Measurements from ENCODE around the gene KATNB1.
"Not testable (repeated sequence)": the region's sequence is repeated elsewhere in the genome, so short reads cannot be mapped to it uniquely, and the experiment has no call there.

The KATNB1 gene

DNA sequence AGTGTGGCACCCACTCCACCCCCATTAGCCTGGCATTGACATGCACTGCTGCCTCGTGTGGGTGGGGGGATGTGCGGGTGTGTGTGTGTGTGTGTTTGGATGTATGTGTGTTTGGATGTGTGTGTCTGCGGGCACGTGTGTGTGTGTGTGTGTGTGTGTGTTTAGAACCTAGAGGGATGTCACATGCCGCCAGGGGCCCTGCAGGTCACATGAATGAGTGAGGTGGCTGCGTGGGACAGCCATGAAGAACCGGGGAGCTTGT, 9.0 kb downstream of the KATNB1 start:
- DNase-seq (ENCODE audit: low read depth): no peak
- no peak overlapping the region for H3K4me3 ChIP-seq (ENCODE audit: low read depth, low read length)
- TF ChIP-seq, protein P1, sequence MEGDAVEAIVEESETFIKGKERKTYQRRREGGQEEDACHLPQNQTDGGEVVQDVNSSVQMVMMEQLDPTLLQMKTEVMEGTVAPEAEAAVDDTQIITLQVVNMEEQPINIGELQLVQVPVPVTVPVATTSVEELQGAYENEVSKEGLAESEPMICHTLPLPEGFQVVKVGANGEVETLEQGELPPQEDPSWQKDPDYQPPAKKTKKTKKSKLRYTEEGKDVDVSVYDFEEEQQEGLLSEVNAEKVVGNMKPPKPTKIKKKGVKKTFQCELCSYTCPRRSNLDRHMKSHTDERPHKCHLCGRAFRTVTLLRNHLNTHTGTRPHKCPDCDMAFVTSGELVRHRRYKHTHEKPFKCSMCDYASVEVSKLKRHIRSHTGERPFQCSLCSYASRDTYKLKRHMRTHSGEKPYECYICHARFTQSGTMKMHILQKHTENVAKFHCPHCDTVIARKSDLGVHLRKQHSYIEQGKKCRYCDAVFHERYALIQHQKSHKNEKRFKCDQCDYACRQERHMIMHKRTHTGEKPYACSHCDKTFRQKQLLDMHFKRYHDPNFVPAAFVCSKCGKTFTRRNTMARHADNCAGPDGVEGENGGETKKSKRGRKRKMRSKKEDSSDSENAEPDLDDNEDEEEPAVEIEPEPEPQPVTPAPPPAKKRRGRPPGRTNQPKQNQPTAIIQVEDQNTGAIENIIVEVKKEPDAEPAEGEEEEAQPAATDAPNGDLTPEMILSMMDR (IDR thresholded peaks at IDR 0.05; ENCODE audit: low read depth, low read length, missing control alignments): no peak

DNA sequence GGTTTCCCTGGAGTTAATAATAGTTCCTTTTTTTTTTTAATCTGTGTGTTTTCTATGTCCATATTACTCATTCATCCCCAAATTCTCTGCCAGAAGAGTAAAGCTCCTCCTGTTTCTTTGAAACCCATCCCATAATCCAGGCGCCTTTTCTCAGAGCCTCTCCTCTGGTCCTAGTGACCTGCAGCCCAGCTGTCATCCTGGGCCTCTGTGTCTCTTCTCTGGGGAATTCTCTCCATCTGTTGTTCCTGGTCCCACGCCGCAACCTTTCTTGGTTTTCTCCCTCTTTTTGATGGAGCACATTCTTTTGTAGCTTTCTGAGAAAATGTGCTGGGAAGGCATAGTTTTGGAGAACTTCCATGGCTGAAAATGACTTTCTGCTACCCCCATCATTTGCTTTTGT, 10.2 kb downstream of the KATNB1 start:
- DNase-seq (ENCODE audit: low read depth): no peak
- TF ChIP-seq, protein P1 (IDR thresholded peaks at IDR 0.05; ENCODE audit: low read depth, low read length, missing control alignments): no peak
- H3K4me3 ChIP-seq (ENCODE audit: low read depth, low read length): no peak overlapping the region

DNA sequence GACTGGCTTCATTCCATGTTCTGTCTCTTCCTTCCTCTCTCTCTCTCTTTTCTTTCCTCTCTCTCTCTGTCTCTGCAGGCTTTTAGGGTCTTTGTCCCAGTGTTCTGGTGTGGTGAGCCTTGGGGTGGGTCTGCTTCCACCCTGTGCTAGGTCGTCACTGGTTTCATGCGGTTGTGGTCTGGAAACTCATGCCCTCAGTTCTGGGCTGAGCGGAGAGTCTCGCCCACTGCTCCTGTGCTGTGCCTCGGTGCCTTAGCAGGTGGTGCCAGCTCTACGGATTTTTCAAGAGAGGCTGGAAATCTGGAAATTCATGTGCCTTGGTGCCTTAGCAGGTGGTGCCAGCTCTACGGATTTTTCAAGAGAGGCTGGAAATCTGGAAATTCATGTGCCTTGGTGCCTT, 10.7 kb downstream of the KATNB1 start:
- DNase-seq (ENCODE audit: low read depth); H3K4me3 ChIP-seq (ENCODE audit: low read depth, low read length): not testable (repeated sequence)

DNA sequence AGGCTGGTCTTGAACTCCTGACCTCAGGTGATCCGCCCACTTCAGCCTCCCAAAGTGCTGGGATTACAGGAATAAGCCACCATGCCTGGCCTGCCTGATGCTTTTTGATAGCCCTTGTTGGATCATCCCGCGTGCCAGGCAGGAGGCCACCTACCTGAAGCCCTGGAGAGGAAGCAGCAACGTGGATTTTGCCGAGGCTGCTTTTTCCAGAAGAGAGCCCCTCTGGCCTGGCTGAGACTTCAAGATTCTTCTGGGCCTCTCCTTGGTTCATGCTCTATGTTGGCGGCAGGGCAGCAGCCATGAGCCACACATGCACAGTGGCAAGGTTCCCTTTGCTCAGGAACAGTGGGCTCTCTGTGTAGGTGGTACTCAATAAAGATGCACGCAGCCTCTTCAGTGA, 11.5 kb downstream of the KATNB1 start:
- DNase-seq (ENCODE audit: low read depth): no peak
- TF ChIP-seq, protein P1 (IDR thresholded peaks at IDR 0.05; ENCODE audit: low read depth, low read length, missing control alignments): no peak
- no peak overlapping the region for H3K4me3 ChIP-seq (ENCODE audit: low read depth, low read length)

DNA sequence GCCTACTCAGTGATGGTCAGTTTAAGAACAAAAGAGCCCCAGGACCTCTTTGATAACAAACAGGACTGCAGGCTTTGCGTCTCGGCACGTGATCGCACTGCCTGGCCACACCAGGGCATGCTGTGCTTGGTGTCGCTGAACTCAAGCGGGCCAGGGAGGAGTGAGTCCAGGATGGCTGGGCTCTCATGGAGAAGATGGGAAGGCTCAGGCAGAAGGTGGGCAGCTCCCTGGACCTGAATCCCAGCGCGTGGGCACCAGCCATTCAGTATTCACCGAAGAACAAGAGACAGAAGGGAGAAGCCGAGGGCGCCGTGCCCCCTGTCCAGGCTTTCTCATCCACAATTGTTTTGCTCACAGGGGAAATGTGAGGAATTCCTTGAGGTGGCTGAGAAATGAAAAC, 11.9 kb downstream of the KATNB1 start:
- DNase-seq (ENCODE audit: low read depth): no peak

DNA sequence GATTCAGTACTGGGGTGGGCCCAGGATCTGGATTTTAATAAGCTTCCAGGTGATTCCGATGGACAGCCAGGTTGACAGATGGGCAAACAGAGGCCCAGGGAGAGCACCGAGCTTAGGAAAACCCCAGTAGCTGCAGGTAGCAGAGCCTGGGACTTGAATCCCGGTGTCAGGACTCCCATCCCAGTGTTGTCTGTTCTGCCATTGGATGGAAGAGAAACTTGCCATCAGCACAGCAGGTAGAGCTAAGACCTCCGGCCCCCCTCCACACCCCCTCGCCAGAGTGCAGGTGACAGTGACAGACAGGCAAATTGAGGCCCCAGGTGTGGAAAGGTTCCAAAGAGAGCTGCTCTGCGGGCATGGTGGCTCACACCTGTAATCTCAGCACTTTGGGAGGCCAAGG, 12.4 kb downstream of the KATNB1 start:
- no peak overlapping the region for H3K4me3 ChIP-seq (ENCODE audit: low read depth, low read length)
- no peak for DNase-seq (ENCODE audit: low read depth)
- TF ChIP-seq, protein P1 (IDR thresholded peaks at IDR 0.05; ENCODE audit: low read depth, low read length, missing control alignments): no peak

More for the DNA sequence above, 11.9 kb downstream of the KATNB1 start:
- TF ChIP-seq, protein P1 (IDR thresholded peaks at IDR 0.05; ENCODE audit: low read depth, low read length, missing control alignments): no peak
- no peak overlapping the region for H3K4me3 ChIP-seq (ENCODE audit: low read depth, low read length)

DNA sequence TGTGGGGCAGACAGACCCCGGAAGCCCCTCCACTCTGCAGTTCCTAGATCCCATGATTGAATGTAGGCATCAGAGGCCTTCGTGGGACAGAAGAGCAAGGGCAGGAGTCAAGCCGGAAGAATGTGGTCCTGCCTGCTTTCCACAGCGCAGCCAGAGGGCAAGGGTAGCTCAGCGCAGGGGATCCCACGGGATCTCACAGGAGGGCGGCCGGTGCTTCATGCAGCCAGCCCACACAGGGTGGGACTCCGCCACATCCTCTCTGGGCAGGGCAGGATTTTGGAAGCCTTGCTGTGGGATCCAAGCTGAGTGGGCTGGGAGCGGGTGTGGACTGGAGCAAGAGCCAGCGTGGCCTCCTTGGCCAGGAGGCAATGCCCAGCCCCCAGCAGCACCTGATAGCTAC, 13.0 kb downstream of the KATNB1 start:
- TF ChIP-seq, protein P1 (IDR thresholded peaks at IDR 0.05; ENCODE audit: low read depth, low read length, missing control alignments): no peak
- DNase-seq (ENCODE audit: low read depth): no peak
- H3K4me3 ChIP-seq (ENCODE audit: low read depth, low read length): no peak overlapping the region

Measured in GM12864 (cell line).